Spleen (tissue), 11 donors: Measurements from ENCODE around the gene LRP1B. TPM values are rescaled to one million over a fixed set of nuclear protein-coding genes. Genes with fewer than 3 reads are reported as not detected.

Experiments used
- DNase-seq: peaks from one replicate; pipeline ENCODE4 v3.0.0-alpha.2; 2020
- H3K27ac ChIP-seq, 8 donors: fragments of 200-600 bp; sonication (generic) in 7 of 8; 1 replicate in 4 of 8; 2 replicates in 4 of 8; pipeline versions ENCODE4 v1.5.0 to v1.8.0; 2016 to 2021; ENCODE audit warnings: inconsistent platforms in 4 of 8, mild to moderate bottlenecking in 4 of 8, moderate library complexity in 1 of 8
- H3K27me3 ChIP-seq, 7 donors: fragments of 200-600 bp; sonication (generic) in 6 of 7; replicated peaks in 1 of 7; 1 replicate in 4 of 7; 2 replicates in 3 of 7; pipeline versions ENCODE4 v1.5.0 to v1.8.0; 2016 to 2021; ENCODE audit warnings: inconsistent platforms in 3 of 7, mild to moderate bottlenecking in 1 of 7
- H3K36me3 ChIP-seq, 6 donors: fragments of 200-600 bp; sonication (generic) in 5 of 6; 1 replicate in 4 of 6; 2 replicates in 2 of 6; pipeline versions ENCODE4 v1.5.0 to v1.8.0; 2016 to 2021; ENCODE audit warnings: inconsistent platforms in 2 of 6
- H3K4me1 ChIP-seq, 6 donors: fragments of 200-600 bp; sonication (generic) in 5 of 6; 1 replicate in 3 of 6; 2 replicates in 3 of 6; pipeline versions ENCODE4 v1.5.0 to v1.8.0; 2016 to 2021; ENCODE audit warnings: inconsistent platforms in 3 of 6
- H3K4me3 ChIP-seq, 8 donors: fragments of 200-600 bp; sonication (generic) in 7 of 8; 1 replicate in 4 of 8; 2 replicates in 4 of 8; pipeline versions ENCODE4 v1.5.0 to v1.8.0; 2016 to 2021; ENCODE audit warnings: inconsistent platforms in 4 of 8, mild to moderate bottlenecking in 4 of 8, moderate library complexity in 2 of 8
- H3K9me3 ChIP-seq, 8 donors: fragments of 200-600 bp; sonication (generic) in 7 of 8; 1 replicate in 4 of 8; 2 replicates in 4 of 8; pipeline versions ENCODE4 v1.5.0 to v1.8.0; 2016 to 2021; ENCODE audit warnings: inconsistent platforms in 4 of 8
- CTCF ChIP-seq, 11 experiments: fragments of 200-600 bp in 7 of 11; fragments of 450-650 bp in 4 of 11; sonication (generic) in 4 of 11; IDR thresholded peaks in 8 of 11; conservative IDR thresholded peaks in 3 of 11; 1 replicate in 7 of 11; 2 replicates in 4 of 11; pipeline versions ENCODE4 v1.4.0 to v1.8.0; 2016 to 2021; ENCODE audit warnings: antibody characterized with exemption in 11 of 11, inconsistent platforms in 4 of 11, mild to moderate bottlenecking in 1 of 11
- POLR2A ChIP-seq, 3 donors: fragments of 450-650 bp; IDR thresholded peaks; one replicate each; pipeline ENCODE4 v1.5.1; 2017; ENCODE audit warnings: antibody characterized with exemption in 3 of 3, mild to moderate bottlenecking in 1 of 3
- POLR2AphosphoS5 ChIP-seq, 3 donors: sonication (generic); formaldehyde crosslinking; IDR thresholded peaks; one replicate each; pipeline ENCODE4 v1.5.1; 2017; ENCODE audit warnings: antibody characterized with exemption in 3 of 3
- WGBS, 5 donors: extraction: QIAGEN DNeasy Blood & Tissue Kit in 3 of 5; methylation state at CpG; one replicate each; pipeline versions ENCODE4 v1.1.5 to v1.1.7; 2013 to 2018; 5-methylcytosine and 5-hydroxymethylcytosine counted together
- intact Hi-C: fragments of 100-400 bp; cut with DNase I; formaldehyde crosslinking; loops from one replicate; pipeline ENCODE4 v1.15.0; 2023; ENCODE audit warnings: low total_unique reads
- polyA plus RNA-seq, 3 donors: library from polyadenylated mRNA; stranded (reverse); fragments of 200-250 nt; gene quantifications; one replicate each; pipeline ENCODE4 v1.2.1, GENCODE V29; 2013
- total RNA-seq, 7 donors: library from RNA; depleted of rRNA in 3 of 7; stranded (reverse); fragments of >200 nt in 3 of 7; fragmentation: NEBNext Ultra II Directional in 4 of 7; extraction: Animal tissue kit (Norgen Biotek cat#: 25700) in 4 of 7; gene quantifications; one replicate each; pipeline versions ENCODE4 v1.1.0 to v1.2.1, GENCODE V29; 2016 to 2021
- donor health status: healthy with polysubstance abuse.
- donor health status: DM: no; HTN: no; CAD: no; lungs with moderate emphysema.
- donor health status: DM: no; HTN: no; CAD: no.
- donor health status: Bipolar disorder and iron deficiency.
- donor health status: healthy.
- donor health status: DM: no; HTN: no; CAD: no.
- donor health status: DM: yes; HTN: yes; CAD: no.

The LRP1B gene
- total and polyA plus RNA-seq, 10 donors = 0.02 to 0.85 (median 0.08) TPM; not detected in 2

GRCh38 chr2:141151611-141152286, 979.1 kb downstream of the LRP1B start:
- H3K27ac ChIP-seq = no peak overlapping the region
- no peak for DNase-seq
- no peak for TF ChIP-seq POLR2A (IDR thresholded peaks at IDR 0.05)
- TF ChIP-seq CTCF (IDR thresholded peaks at IDR 0.05 in 8 of 11, conservative IDR thresholded peaks at IDR 0.05 in 3 of 11) = no peak
- TF ChIP-seq POLR2AphosphoS5 (IDR thresholded peaks at IDR 0.05) = no peak
- H3K4me1 ChIP-seq = no peaks in the 10 kb centered on the region
- no peaks in the 10 kb centered on the region for H3K27me3 ChIP-seq
- H3K4me3 ChIP-seq = no peak overlapping the region
- intact Hi-C loops = no loop called here
- H3K9me3 ChIP-seq = peaks cover 0 to 4% (median 0%) of the 10 kb centered on the region in 8 donors
- no peaks in the 10 kb centered on the region for H3K36me3 ChIP-seq
- 38 to 74% (median 48%) methylated on average over 3 of the region's 3 CpGs for WGBS, 5 donors

DNA sequence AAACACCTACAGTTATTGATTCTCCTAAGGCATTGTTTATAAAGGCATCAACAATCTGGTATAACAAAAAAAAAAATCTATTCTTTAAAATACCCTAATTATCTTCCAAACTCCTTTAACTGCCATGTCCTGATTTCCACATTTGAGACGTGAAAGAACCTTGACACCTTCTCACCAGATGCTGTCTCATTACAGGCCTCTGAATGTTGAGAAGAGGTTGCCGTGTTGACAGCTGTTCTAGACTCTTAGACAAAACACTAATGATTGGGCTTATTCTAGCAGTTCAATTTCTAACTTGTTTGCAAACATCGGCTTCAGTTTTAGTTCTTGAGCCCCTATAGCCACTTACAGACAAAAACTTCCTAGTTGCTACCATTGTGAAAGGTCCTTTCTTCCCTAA, 988.8 kb downstream of the LRP1B start:
- Histone ChIP-seq H3K9me3 (no peaks in the 10 kb centered on the region), H3K27ac (no peak overlapping the region), H3K4me3 (no peak overlapping the region), H3K27me3 (no peaks in the 10 kb centered on the region), H3K36me3 (no peaks in the 10 kb centered on the region), H3K4me1 (no peaks in the 10 kb centered on the region)
- no peak for DNase-seq
- WGBS, 5 donors = 81 to 89% (median 84%) methylated on average over 3 of the region's 3 CpGs
- intact Hi-C loops = no loop called here
- TF ChIP-seq CTCF (IDR thresholded peaks at IDR 0.05 in 8 of 11, conservative IDR thresholded peaks at IDR 0.05 in 3 of 11) (no peak), POLR2AphosphoS5 (IDR thresholded peaks at IDR 0.05) (no peak), POLR2A (IDR thresholded peaks at IDR 0.05) (no peak)

DNA sequence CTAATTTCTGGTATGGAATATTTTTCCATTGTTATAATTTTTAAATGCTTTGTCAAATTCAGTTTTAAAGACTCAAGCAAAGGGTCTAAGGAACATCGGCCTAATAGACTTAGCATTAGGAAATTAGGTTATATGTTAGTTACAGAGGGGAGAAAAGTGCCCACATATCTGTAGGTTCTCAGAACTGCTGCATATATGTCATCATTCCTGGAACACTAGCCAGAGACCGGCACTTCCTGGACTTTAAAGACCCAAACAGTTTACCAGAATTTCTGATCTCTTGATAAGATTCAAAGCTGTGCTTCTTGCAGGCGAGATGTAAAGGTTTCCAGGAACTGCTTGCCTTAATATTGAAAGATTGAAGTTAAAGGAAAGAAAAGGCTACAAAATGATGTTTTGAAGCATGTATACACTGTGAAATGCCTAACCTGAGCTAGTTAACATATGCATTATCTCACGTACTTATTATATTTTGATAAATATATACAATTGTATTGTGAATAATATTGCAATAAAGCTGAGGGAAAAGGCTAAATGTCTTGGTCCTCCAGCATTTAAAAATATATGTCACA, 993.6 kb downstream of the LRP1B start:
- DNase-seq = no peak
- no peak for TF ChIP-seq CTCF (IDR thresholded peaks at IDR 0.05 in 8 of 11, conservative IDR thresholded peaks at IDR 0.05 in 3 of 11)
- TF ChIP-seq POLR2AphosphoS5 (IDR thresholded peaks at IDR 0.05) = no peak
- no peak for TF ChIP-seq POLR2A (IDR thresholded peaks at IDR 0.05)
- H3K4me3 ChIP-seq = no peak overlapping the region
- no peak overlapping the region for H3K27ac ChIP-seq
- H3K4me1 ChIP-seq = no peaks in the 10 kb centered on the region
- no peaks in the 10 kb centered on the region for H3K9me3 ChIP-seq
- no peaks in the 10 kb centered on the region for H3K27me3 ChIP-seq
- WGBS, 5 donors = 51 to 63% (median 57%) methylated on average over 4 of the region's 4 CpGs
- intact Hi-C loops = no loop called here
- no peaks in the 10 kb centered on the region for H3K36me3 ChIP-seq

- intact Hi-C loops = no loop called here
- no peak for TF ChIP-seq POLR2A (IDR thresholded peaks at IDR 0.05)
- no peak for TF ChIP-seq POLR2AphosphoS5 (IDR thresholded peaks at IDR 0.05)
- TF ChIP-seq CTCF (IDR thresholded peaks at IDR 0.05 in 8 of 11, conservative IDR thresholded peaks at IDR 0.05 in 3 of 11) = no peak
- no peak for DNase-seq
- WGBS, 5 donors = 77 to 88% (median 84%) methylated on average over 4 of the region's 4 CpGs
- H3K27me3 ChIP-seq = no peaks in the 10 kb centered on the region
- H3K27ac ChIP-seq = no peak overlapping the region
- H3K9me3 ChIP-seq = peaks cover 0 to 3% (median 0%) of the 10 kb centered on the region in 8 donors
- no peaks in the 10 kb centered on the region for H3K36me3 ChIP-seq
- H3K4me1 ChIP-seq = no peaks in the 10 kb centered on the region
- H3K4me3 ChIP-seq = no peak overlapping the region
These were observed 996.9 kb downstream of the LRP1B start for GRCh38 chr2:141133883-141134282.
